HG03095 (cell line): Measurements from ENCODE around the gene TNS2.
"Not testable (repeated sequence)": the region's sequence is repeated elsewhere in the genome, so short reads cannot be mapped to it uniquely, and the experiment has no call there.

Experiments
- ATAC-seq: cut with Tn5 transposase; IDR thresholded peaks from one replicate; pipeline ENCODE4 v1.9.1; 2021; ENCODE audit warnings: moderate library complexity; ENCODE audit not compliant: unreplicated experiment

Gene TNS2

DNA sequence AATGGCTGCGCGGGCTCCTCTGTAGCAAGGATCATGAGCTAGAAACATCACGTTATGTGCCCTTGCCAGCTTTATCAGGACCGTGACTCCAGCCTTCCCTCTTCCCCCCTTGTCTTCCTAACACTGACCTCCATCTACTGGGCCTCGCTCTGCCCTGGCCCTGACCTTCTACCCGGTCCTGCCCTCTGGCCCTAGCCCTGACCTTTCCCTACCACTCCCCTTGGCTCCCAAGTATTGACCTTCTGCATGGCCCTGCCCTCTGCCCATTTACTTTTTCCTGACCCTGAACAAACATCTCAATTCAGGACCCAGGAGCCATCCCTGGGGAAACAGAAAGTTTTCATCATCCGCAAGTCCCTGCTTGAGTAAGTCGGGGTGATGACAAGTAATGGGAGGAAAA is 55.4 kb downstream of the TNS2 start:
- no peak for ATAC-seq

DNA sequence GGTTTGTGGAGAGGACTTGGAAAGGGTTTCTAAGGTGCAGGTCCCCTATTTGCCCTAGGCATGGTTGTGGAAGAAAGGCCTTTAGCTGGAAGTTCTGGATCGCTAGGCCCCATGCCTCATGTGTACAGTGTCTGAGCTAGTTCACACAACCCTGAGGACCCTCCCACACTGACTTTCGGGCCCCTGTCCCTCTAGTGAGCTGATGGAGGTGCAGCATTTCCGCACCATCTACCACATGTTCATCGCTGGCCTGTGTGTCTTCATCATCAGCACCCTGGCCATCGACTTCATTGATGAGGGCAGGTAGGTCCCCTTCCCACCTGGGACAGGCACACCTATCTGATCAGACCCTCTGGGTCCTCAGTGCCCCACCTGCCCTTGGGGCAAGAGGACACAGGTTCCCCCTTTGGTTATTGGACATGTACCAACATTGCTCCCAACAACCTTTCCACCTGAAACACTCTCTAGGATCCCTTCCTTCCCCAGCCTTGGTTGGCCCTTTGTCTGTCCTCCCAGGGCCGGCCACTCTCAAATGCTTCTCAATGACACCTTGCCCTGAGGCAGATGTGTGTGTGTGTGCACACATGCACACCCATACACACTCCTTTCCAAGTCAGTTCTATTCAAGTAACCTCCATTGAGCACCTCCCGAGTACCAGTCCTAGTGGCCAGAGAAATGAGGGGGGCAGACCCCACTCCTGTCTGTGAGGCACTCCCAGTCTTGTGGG is 56.0 kb downstream of the TNS2 start:
- ATAC-seq: no peak

DNA sequence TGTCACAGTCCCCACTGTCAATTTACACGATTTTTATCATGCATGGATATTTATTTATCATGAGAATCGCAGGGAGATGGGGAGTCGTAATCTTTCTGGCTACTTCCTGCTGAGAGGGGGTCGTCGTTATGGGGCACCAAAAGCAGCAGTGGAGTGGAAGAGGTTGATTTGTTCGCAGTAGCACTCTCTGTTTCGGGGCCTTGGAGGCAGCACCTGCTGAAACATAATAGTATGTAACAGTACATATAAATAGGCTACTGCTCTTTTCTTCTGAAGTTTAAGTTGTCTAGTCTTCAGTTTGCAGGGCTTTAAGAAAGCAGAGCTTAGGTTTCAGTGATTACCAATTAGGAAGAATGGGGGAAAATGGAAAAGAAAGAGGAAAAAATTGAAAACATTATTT is 57.3 kb downstream of the TNS2 start:
- no peak for ATAC-seq

DNA sequence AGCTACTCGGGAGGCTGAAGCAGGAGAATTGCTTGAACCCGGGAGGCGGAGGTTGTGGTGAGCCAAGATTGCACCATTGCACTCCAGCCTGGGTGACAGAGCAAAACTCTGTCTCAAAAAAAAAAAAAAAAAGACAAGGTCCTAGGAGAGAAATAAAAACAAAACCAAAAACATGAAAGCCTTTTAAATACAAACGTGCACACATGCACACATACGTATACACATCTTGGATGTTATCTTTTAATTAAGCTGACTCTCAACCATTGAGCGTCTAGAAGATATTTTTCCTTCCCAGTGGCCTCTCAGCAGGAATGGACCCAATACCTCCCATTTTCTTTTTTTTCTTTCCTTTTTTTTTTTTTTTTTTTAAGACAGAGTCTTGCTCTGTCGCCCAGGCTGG is 62.6 kb downstream of the TNS2 start:
- ATAC-seq: not testable (repeated sequence)

DNA sequence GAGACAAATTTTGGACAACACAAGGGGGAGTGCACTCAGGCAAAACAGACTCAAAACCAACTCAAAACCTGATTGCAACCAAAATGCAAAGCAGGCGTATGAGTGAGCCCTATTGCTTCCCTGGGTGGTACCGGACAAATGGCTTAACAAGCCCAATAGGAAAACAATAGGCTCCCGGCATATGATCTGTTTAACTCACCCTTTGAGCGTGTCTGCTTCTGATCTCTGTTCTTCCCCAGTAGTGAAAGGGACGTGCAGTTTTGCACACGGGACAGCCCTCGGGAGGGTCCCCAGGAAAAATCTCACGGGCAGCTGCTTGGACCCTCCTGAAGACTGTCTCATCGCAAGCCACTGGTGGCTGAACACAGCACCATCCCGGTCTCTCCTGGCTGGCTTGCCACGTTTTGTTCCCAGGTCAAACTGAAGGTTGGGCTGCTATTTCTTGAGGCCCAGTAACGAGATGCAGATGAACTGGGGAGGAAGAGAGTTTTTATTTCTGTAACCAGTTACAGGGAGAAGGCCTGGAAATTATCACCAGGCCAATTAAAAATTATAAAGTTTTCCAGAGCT is 63.4 kb downstream of the TNS2 start:
- ATAC-seq: no peak

DNA sequence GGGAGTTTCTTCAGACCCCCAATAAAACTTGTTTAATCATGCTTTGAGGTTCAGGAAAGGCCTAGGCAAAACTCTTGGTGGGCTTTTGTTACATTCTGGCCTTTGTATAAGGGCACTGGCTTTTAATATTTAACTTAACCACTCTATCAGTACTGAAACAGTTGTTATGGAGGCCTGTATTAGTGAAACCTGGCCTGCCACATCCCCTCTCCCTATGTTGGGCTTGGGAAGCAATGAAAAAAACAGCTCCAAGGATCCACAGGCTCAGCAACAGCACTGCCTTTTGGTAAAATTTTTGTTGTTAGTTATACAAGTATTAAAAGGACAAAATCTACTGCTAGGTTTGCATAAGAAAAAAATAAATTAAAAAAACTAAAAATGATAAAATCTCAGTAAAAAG is 64.1 kb downstream of the TNS2 start:
- ATAC-seq: no peak
